Testis (tissue), 3 donors: ENCODE measurements around the gene APBB1. TPM values are rescaled to one million over a fixed set of nuclear protein-coding genes. Genes with fewer than 3 reads are reported as not detected.

Experiments
- DNase-seq: peaks from one replicate; pipeline ENCODE4 v3.0.0-alpha.2; 2019
- H3K27ac ChIP-seq, 2 donors: fragments of 200-600 bp; sonication (generic); one replicate each; pipeline ENCODE4 v1.5.1; 2019
- H3K27me3 ChIP-seq: fragments of 200-600 bp; sonication (generic); one replicate; pipeline ENCODE4 v1.5.1; 2019
- H3K36me3 ChIP-seq: fragments of 200-600 bp; sonication (generic); one replicate; pipeline ENCODE4 v1.5.1; 2017; ENCODE audit warnings: low read depth; ENCODE audit errors: missing control alignments
- H3K4me1 ChIP-seq: fragments of 200-600 bp; sonication (generic); one replicate; pipeline ENCODE4 v1.5.1; 2019
- H3K4me3 ChIP-seq, 2 donors: fragments of 200-600 bp; sonication (generic); one replicate each; pipeline ENCODE4 v1.5.1; 2017 to 2019
- H3K9me3 ChIP-seq: fragments of 200-600 bp; sonication (generic); one replicate; pipeline ENCODE4 v1.5.1; 2017
- POLR2A ChIP-seq: fragments of 450-650 bp; IDR thresholded peaks from one replicate; pipeline ENCODE4 v1.6.1; 2017; ENCODE audit warnings: antibody characterized with exemption, mild to moderate bottlenecking, moderate library complexity
- WGBS, 2 donors: methylation state at CpG; one replicate each; pipeline ENCODE4 v1.1.5; 2018; 5-methylcytosine and 5-hydroxymethylcytosine counted together
- intact Hi-C: fragments of 100-400 bp; cut with DNase I; formaldehyde crosslinking; loops from one replicate; pipeline ENCODE4 v1.15.1; 2023; ENCODE audit warnings: low total_unique reads
- polyA plus RNA-seq: library from polyadenylated mRNA; stranded (reverse); fragments of 350-450 nt; fragmentation: Illumina TruSeq; extraction: RNeasy Lipid Tissue Mini Kit (QIAGEN cat#74804); gene quantifications from one replicate; pipeline ENCODE4 v1.2.3, GENCODE V29; 2014; ENCODE audit warnings: low read depth, low replicate concordance; ENCODE audit not compliant: insufficient read depth
- total RNA-seq, 2 donors: library from RNA; depleted of rRNA; stranded (reverse); fragments of >200 nt; gene quantifications; one replicate each; pipeline ENCODE4 v1.2.3, GENCODE V29; 2016
- TF ChIP-seq, protein P1 (sequence below), 3 experiments: fragments of 450-650 bp in 2 of 3; fragments of 200-600 bp in 1 of 3; sonication (generic) in 1 of 3; IDR thresholded peaks; one replicate each; pipeline ENCODE4 v1.5.1; 2016 to 2019; ENCODE audit warnings: antibody characterized with exemption in 3 of 3, mild to moderate bottlenecking in 2 of 3, moderate library complexity in 1 of 3

The APBB1 gene
- total and polyA plus RNA-seq, 3 donors from 2014 or later = 42.6 to 57.3 (median 43.7) TPM

DNA sequence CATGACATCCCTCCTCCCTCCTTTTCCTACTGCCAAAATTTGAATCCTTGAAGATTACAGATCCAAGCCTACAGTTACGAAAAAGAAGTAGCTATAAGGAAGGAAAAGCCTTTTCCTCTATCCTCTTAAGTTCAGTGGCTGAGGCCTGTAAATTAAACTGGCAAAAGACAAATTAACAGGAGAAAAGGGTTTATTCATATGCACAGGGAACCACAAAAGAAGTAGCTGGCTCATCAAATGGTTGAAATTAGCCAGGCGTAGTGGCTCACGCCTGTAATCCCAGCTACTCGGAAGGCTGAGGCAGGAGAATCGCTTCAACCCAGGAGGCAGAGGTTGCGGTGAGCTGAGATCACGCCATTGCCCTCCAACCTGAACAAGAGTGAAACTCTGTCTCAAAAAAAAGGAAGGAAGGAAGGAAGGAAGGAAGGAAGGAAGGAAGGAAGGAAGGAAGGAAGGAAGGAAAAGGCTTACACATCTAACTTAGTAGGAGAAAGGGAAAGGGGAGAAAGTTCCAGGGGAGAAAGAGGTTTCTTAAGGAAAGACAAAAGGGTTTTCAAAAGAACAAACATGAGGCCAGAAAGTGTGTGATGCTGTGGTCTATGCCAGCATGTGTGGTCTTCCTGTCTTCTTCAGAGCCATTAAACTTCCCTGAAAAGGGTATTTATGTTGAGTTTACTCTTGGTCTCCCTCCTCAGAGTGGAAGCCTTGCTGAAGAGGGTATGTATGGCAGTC lies 33.7 kb downstream of the APBB1 start:
- WGBS, 2 donors = 89 to 92% methylated on average over 7 of the region's 7 CpGs
- Histone ChIP-seq H3K4me3 (no peak overlapping the region), H3K4me1 (peaks cover 7% of the 10 kb centered on the region), H3K27me3 (no peaks in the 10 kb centered on the region), H3K9me3 (no peaks in the 10 kb centered on the region), H3K36me3 (no peaks in the 10 kb centered on the region), H3K27ac (no peak overlapping the region)
- no peak for DNase-seq
- TF ChIP-seq POLR2A = no peak
- TF ChIP-seq, protein P1, sequence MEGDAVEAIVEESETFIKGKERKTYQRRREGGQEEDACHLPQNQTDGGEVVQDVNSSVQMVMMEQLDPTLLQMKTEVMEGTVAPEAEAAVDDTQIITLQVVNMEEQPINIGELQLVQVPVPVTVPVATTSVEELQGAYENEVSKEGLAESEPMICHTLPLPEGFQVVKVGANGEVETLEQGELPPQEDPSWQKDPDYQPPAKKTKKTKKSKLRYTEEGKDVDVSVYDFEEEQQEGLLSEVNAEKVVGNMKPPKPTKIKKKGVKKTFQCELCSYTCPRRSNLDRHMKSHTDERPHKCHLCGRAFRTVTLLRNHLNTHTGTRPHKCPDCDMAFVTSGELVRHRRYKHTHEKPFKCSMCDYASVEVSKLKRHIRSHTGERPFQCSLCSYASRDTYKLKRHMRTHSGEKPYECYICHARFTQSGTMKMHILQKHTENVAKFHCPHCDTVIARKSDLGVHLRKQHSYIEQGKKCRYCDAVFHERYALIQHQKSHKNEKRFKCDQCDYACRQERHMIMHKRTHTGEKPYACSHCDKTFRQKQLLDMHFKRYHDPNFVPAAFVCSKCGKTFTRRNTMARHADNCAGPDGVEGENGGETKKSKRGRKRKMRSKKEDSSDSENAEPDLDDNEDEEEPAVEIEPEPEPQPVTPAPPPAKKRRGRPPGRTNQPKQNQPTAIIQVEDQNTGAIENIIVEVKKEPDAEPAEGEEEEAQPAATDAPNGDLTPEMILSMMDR (IDR thresholded peaks at IDR 0.05) = no peak
- intact Hi-C loops = no loop called here

DNA sequence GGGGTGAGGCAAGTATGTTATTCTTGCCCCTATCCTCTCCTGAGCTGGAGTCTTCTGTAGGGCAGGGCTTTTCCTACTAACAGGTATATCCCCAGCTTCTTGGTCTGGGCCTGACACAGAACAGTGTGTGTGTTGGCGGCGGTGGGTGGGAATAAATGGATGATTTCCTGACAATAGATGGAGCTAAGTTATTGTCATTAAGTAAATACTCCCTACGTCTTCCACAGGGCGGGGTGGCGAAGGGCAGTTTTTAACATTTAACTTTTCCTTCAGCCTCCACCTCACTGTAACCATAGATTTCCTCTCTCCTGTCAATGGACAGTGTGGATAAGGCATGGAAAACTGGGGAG lies 40.3 kb downstream of the APBB1 start:
- Histone ChIP-seq H3K4me3 (no peak overlapping the region), H3K4me1 (no peaks in the 10 kb centered on the region), H3K27ac (no peak overlapping the region), H3K9me3 (no peaks in the 10 kb centered on the region), H3K36me3 (no peaks in the 10 kb centered on the region), H3K27me3 (no peaks in the 10 kb centered on the region)
- intact Hi-C loops = no loop called here
- TF ChIP-seq, protein P1 (IDR thresholded peaks at IDR 0.05) = no peak
- TF ChIP-seq POLR2A = no peak
- DNase-seq = no peak
- 75 to 83% methylated on average over 5 of the region's 5 CpGs for WGBS, 2 donors

DNA sequence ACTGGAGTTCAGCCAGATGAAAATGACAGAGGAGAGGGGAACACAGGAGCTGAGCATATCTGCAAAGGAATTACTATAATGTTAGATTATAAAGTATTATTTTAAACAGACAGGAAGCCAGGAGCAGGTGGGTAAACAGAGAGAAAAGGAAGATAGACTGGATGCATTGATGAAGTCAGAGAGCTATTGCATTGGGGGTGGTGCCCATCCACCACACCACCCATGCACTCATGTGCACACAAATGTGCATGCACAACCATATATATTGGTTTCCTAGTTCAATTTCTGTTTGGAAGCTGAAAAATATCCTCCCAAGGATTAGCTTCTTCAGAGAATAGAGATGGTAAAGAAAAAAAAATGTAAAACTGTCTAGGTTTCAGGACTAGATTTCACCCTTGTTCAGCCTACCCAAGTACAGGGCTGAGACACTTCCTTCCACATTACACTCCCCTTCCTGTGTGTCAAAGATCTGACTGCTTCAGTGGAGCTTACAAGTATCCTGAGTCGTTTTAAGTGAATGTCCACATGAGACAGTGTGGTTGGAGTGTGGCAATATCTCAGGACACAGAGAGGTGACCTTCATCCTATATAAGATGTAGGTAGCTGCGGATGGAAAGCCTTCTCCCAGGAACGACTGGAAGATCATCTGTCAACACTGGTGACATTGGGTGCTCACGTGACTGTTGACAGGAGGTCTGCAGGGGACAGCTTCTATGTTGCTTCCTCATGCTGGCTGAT lies 40.8 kb downstream of the APBB1 start:
- H3K4me3 ChIP-seq = no peak overlapping the region
- no peaks in the 10 kb centered on the region for H3K36me3 ChIP-seq
- H3K4me1 ChIP-seq = no peaks in the 10 kb centered on the region
- no peak overlapping the region for H3K27ac ChIP-seq
- intact Hi-C loops = no loop called here
- WGBS, 2 donors = 48 to 53% methylated on average over 4 of the region's 4 CpGs
- no peaks in the 10 kb centered on the region for H3K9me3 ChIP-seq
- DNase-seq = no peak
- TF ChIP-seq, protein P1 (IDR thresholded peaks at IDR 0.05) = no peak
- no peak for TF ChIP-seq POLR2A
- no peaks in the 10 kb centered on the region for H3K27me3 ChIP-seq

DNA sequence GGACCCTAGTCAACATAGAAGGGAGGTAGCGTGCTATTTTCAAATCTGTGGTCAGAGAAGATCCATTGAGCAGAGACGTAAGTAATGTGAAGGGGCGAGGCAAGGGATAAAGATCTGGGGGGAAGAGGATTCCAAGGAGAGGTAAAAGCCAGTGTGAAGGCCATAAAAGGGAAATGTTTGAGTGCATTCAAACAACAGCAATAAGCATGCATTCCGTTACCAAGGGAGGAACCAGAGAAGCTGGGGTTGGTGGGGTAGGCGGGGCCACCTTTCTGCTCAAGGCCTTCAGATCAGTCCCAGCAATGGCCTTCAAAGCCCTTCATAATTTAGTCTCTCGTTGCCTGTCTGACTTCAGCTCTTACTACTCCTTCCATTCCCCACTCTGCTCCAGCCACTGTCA lies 47.1 kb downstream of the APBB1 start:
- no peak overlapping the region for H3K27ac ChIP-seq
- 85 to 88% methylated on average over 6 of the region's 6 CpGs for WGBS, 2 donors
- no peaks in the 10 kb centered on the region for H3K9me3 ChIP-seq
- no peak overlapping the region for H3K4me3 ChIP-seq
- TF ChIP-seq, protein P1 (IDR thresholded peaks at IDR 0.05) = no peak
- no peak for TF ChIP-seq POLR2A
- no peak for DNase-seq
- no peaks in the 10 kb centered on the region for H3K27me3 ChIP-seq
- intact Hi-C loops = no loop called here
- no peaks in the 10 kb centered on the region for H3K36me3 ChIP-seq
- no peaks in the 10 kb centered on the region for H3K4me1 ChIP-seq
